SK-N-SH (cell line): ENCODE data around the gene ARHGEF40. TPM values are rescaled to one million over a fixed set of nuclear protein-coding genes. Genes with fewer than 3 reads are reported as not detected.
A peak's percentile ranks its signal among the peaks of the same experiment; 100 is the strongest.

ENCODE experiments used
- CTCF ChIA-PET: fragments of 300-600, 350-600 bp; formaldehyde crosslinking; extraction: SDS; loops from one replicate; lab custom pipeline; 2021; lab: Yijun Ruan, JAX
- POLR2A ChIA-PET: fragments of 350-600 bp; sonication (Branson Sonifier 250); formaldehyde crosslinking; extraction: SDS; loops from one replicate; lab custom pipeline; 2020; ENCODE audit warnings: antibody characterized with exemption, inconsistent platforms; lab: Yijun Ruan, JAX
- DNase-seq: peaks from one replicate; pipeline ENCODE4 v3.0.0; 2012
- H2AFZ ChIP-seq: fragments of 200-600 bp; sonication (generic); 2 replicates; pipeline ENCODE4 v1.8.1; 2016; ENCODE audit warnings: antibody characterized with exemption, mild to moderate bottlenecking, low read depth
- H3F3A ChIP-seq: fragments of 200-600 bp; sonication (generic); replicated peaks from 2 replicates; pipeline ENCODE3; 2016; ENCODE audit warnings: antibody characterized with exemption, mild to moderate bottlenecking; ENCODE audit not compliant: insufficient read depth
- H3K27ac ChIP-seq, 2 experiments: fragments of 200-500 bp in 1 of 2; fragments of 200-600 bp in 1 of 2; sonication (Bioruptor generic) in 1 of 2; sonication (generic), shearing (Covaris generic) in 1 of 2; 2 replicates each; pipeline versions ENCODE4 v1.5.1 to v1.6.1; 2014 to 2016; ENCODE audit warnings: low read depth in 2 of 2, inconsistent platforms in 1 of 2, low read length in 1 of 2, mild to moderate bottlenecking in 1 of 2, mixed read lengths in 1 of 2
- H3K27me3 ChIP-seq: fragments of 200-600 bp; sonication (generic), shearing (Covaris generic); 2 replicates; pipeline ENCODE4 v1.6.1; 2016; ENCODE audit warnings: mixed run types; ENCODE audit not compliant: insufficient read depth
- H3K36me3 ChIP-seq, 2 experiments: fragments of 200-500 bp in 1 of 2; fragments of 200-600 bp in 1 of 2; sonication (Bioruptor generic) in 1 of 2; sonication (generic) in 1 of 2; replicated peaks in 1 of 2; 2 replicates each; pipeline versions ENCODE3 to v1.5.1; 2014 to 2016; ENCODE audit warnings: low read length in 1 of 2, mild to moderate bottlenecking in 1 of 2; ENCODE audit not compliant: insufficient read depth in 2 of 2, control insufficient read depth in 1 of 2
- H3K4me1 ChIP-seq, 2 experiments: fragments of 200-500 bp in 1 of 2; fragments of 200-600 bp in 1 of 2; sonication (Bioruptor generic) in 1 of 2; sonication (generic), shearing (Covaris generic) in 1 of 2; 2 replicates each; pipeline versions ENCODE4 v1.5.1 to v1.6.1; 2014 to 2016; ENCODE audit warnings: low read depth in 1 of 2, low read length in 1 of 2, mixed run types in 1 of 2; ENCODE audit not compliant: insufficient read depth in 2 of 2, control insufficient read depth in 1 of 2
- H3K4me2 ChIP-seq: fragments of 200-600 bp; sonication (generic), shearing (Covaris generic); 2 replicates; pipeline ENCODE4 v1.6.1; 2017; ENCODE audit warnings: mixed run types
- H3K4me3 ChIP-seq, 2 experiments: fragments of 200-500 bp in 1 of 2; fragments of 200-600 bp in 1 of 2; sonication (Bioruptor generic) in 1 of 2; sonication (generic), shearing (Covaris generic) in 1 of 2; 2 replicates each; pipeline versions ENCODE4 v1.5.1 to v1.8.1; 2014 to 2016; ENCODE audit warnings: low read depth in 2 of 2, inconsistent platforms in 1 of 2, low read length in 1 of 2, mild to moderate bottlenecking in 1 of 2, mixed read lengths in 1 of 2, moderate library complexity in 1 of 2
- H3K79me2 ChIP-seq: fragments of 200-600 bp; sonication (generic); 2 replicates; pipeline ENCODE4 v1.8.1; 2017; ENCODE audit warnings: mild to moderate bottlenecking; ENCODE audit not compliant: insufficient read depth
- H3K9ac ChIP-seq: fragments of 200-600 bp; sonication (generic); 2 replicates; pipeline ENCODE4 v1.6.1; 2017; ENCODE audit warnings: mixed run types
- H3K9me2 ChIP-seq: fragments of 200-600 bp; sonication (generic); 2 replicates; pipeline ENCODE4 v1.6.1; 2017; ENCODE audit warnings: mixed run types
- H3K9me3 ChIP-seq: fragments of 200-600 bp; sonication (generic); 2 replicates; pipeline ENCODE4 v1.6.1; 2017; ENCODE audit warnings: mixed run types, mild to moderate bottlenecking, moderate library complexity
- H4K20me1 ChIP-seq: fragments of 200-600 bp; sonication (generic); 2 replicates; pipeline ENCODE4 v1.6.1; 2017; ENCODE audit warnings: mild to moderate bottlenecking, mixed run types; ENCODE audit not compliant: insufficient read depth
- EP300 ChIP-seq, 2 experiments: IDR thresholded peaks; 2 replicates each; pipeline versions ENCODE4 v1.4.0 to v1.6.1; 2012; ENCODE audit warnings: borderline replicate concordance in 1 of 2, low read depth in 1 of 2, low read length in 1 of 2
- EZH2phosphoT487 ChIP-seq: fragments of 200-600 bp; sonication (generic); IDR thresholded peaks from 2 replicates; pipeline ENCODE4 v1.6.1; 2017; ENCODE audit warnings: low read depth, mixed run types, mild to moderate bottlenecking, antibody characterized with exemption, moderate library complexity, borderline replicate concordance
- FOSL2 ChIP-seq: IDR thresholded peaks from 2 replicates; pipeline ENCODE4 v1.4.0; 2012; ENCODE audit warnings: low read depth, mild to moderate bottlenecking, moderate library complexity, borderline replicate concordance
- FOXJ3 ChIP-seq: sonication (generic); formaldehyde crosslinking; IDR thresholded peaks from 2 replicates; pipeline ENCODE4 v1.5.1; 2020; ENCODE audit warnings: mild to moderate bottlenecking, missing genetic modification reagents
- FOXM1 ChIP-seq: IDR thresholded peaks from 2 replicates; pipeline ENCODE4 v1.4.0; 2012; ENCODE audit warnings: low read depth, mild to moderate bottlenecking
- MEF2A ChIP-seq: IDR thresholded peaks from 2 replicates; pipeline ENCODE4 v1.4.0; 2012; ENCODE audit warnings: low read depth, borderline replicate concordance
- MXI1 ChIP-seq: IDR thresholded peaks from 2 replicates; pipeline ENCODE4 v1.6.1; 2012; ENCODE audit warnings: mild to moderate bottlenecking, low read depth, low read length, improper control_type of control experiment
- POLR2AphosphoS5 ChIP-seq: IDR thresholded peaks from 2 replicates; pipeline ENCODE4 v1.6.1; 2012; ENCODE audit warnings: low read depth, low read length
- RAD21 ChIP-seq: IDR thresholded peaks from 2 replicates; pipeline ENCODE4 v1.6.1; 2012; ENCODE audit warnings: mild to moderate bottlenecking, low read length
- SIN3A ChIP-seq: IDR thresholded peaks from 2 replicates; pipeline ENCODE4 v1.6.1; 2012; ENCODE audit warnings: low read depth, mild to moderate bottlenecking, low read length, moderate library complexity, borderline replicate concordance
- SMC3 ChIP-seq: IDR thresholded peaks from 2 replicates; pipeline ENCODE4 v1.6.1; 2012; ENCODE audit warnings: low read depth, low read length, improper control_type of control experiment
- TEAD4 ChIP-seq: IDR thresholded peaks from 2 replicates; pipeline ENCODE4 v1.4.0; 2012; ENCODE audit warnings: mild to moderate bottlenecking, borderline replicate concordance; ENCODE audit not compliant: insufficient read depth
- WGBS: methylation state at CpG from one replicate; pipeline ENCODE4 v1.1.6; 2017; ENCODE audit warnings: low lambda C conversion rate; 5-methylcytosine and 5-hydroxymethylcytosine counted together
- polyA plus RNA-seq, 3 experiments: library from polyadenylated mRNA; depleted of rRNA; stranded (reverse); fragments of >200 nt; gene quantifications; 2 replicates each; pipeline ENCODE4 v1.2.3, GENCODE V29; 2012
- TF ChIP-seq, protein P1 (sequence below): IDR thresholded peaks from 2 replicates; pipeline ENCODE4 v1.6.1; 2012; ENCODE audit warnings: mild to moderate bottlenecking, low read depth, low read length, moderate library complexity
- TF ChIP-seq, protein P2 (sequence below): IDR thresholded peaks from 2 replicates; pipeline ENCODE4 v1.4.0; 2012; ENCODE audit warnings: low read depth
- TF ChIP-seq, protein P3 (sequence below): IDR thresholded peaks from 2 replicates; pipeline ENCODE4 v1.4.0; 2012; ENCODE audit warnings: low read depth, borderline replicate concordance

Gene ARHGEF40
- polyA plus RNA-seq, 1 of the 3 experiments (the other 2 are of a cell fraction): 58.8 TPM

DNA sequence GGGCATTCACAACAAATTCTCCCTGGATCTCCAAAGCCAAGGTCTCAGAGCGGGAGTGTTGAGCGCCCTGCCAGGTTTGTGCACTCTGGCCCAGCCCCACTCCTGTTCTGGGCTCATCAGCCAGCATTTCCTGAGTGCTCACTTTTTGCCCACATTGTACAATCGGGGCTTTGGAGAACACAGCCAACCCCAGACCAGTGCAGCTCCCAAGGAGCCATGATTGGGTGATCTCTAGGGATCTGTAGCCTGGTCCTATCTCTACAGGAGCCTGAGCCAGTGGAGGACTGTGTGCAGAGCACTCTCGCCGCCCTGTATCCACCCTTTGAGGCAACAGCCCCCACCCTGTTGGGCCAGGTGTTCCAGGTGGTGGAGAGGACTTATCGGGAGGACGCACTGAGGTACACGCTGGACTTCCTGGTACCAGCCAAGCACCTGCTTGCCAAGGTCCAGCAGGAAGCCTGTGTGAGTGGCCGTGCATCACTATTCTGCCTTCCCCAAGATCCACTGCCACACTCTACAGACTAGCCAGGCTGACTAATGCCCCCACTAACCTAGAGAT is 2.8 kb downstream of the ARHGEF40 start:
- Histone ChIP-seq H3K4me1 (peaks cover 22 to 37% of the 10 kb centered on the region in 2 experiments), H3K79me2 (peaks cover 57% of the 10 kb centered on the region), H3K27ac (peak overlapping the region in 1 of 2 experiments; percentile 98; a peak in 3 of 4 replicates), H3K9me2 (no peaks in the 10 kb centered on the region), H3F3A (peaks cover 20% of the 10 kb centered on the region), H3K36me3 (peaks cover 43 to 52% of the 10 kb centered on the region in 2 experiments), H3K9me3 (no peaks in the 10 kb centered on the region), H3K4me3 (no peak overlapping the region), H3K4me2 (peak overlapping the region; percentile 95; the same call in 1 of the 2 replicates), H4K20me1 (0 out of 2 replicates have a peak, but pooled peaks cover 8% of the 10 kb centered on the region), H3K27me3 (no peaks in the 10 kb centered on the region), H3K9ac (peak overlapping the region; percentile 93; the same call in 1 of the 2 replicates), H2AFZ (no peak overlapping the region)
- POLR2A ChIA-PET: interaction anchor here (2.7 kb wide), 1 partner anchor 24 kb away, joined by 19 read pairs; the partner anchor contains the start of gene ZNF219
- no peak for TF ChIP-seq EP300 (IDR thresholded peaks at IDR 0.05; ENCODE audit: borderline replicate concordance in 1 of 2, low read depth in 1 of 2, low read length in 1 of 2)
- TF ChIP-seq, protein P1, sequence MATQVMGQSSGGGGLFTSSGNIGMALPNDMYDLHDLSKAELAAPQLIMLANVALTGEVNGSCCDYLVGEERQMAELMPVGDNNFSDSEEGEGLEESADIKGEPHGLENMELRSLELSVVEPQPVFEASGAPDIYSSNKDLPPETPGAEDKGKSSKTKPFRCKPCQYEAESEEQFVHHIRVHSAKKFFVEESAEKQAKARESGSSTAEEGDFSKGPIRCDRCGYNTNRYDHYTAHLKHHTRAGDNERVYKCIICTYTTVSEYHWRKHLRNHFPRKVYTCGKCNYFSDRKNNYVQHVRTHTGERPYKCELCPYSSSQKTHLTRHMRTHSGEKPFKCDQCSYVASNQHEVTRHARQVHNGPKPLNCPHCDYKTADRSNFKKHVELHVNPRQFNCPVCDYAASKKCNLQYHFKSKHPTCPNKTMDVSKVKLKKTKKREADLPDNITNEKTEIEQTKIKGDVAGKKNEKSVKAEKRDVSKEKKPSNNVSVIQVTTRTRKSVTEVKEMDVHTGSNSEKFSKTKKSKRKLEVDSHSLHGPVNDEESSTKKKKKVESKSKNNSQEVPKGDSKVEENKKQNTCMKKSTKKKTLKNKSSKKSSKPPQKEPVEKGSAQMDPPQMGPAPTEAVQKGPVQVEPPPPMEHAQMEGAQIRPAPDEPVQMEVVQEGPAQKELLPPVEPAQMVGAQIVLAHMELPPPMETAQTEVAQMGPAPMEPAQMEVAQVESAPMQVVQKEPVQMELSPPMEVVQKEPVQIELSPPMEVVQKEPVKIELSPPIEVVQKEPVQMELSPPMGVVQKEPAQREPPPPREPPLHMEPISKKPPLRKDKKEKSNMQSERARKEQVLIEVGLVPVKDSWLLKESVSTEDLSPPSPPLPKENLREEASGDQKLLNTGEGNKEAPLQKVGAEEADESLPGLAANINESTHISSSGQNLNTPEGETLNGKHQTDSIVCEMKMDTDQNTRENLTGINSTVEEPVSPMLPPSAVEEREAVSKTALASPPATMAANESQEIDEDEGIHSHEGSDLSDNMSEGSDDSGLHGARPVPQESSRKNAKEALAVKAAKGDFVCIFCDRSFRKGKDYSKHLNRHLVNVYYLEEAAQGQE: no peak
- TF ChIP-seq MEF2A: no peak
- TF ChIP-seq SIN3A: no peak
- no peak for TF ChIP-seq FOXJ3 (CRISPR knock-in tag)
- TF ChIP-seq RAD21: no peak
- TF ChIP-seq SMC3: no peak
- no peak for TF ChIP-seq POLR2AphosphoS5
- no peak for TF ChIP-seq FOSL2
- no peak for TF ChIP-seq FOXM1
- TF ChIP-seq, protein P2, sequence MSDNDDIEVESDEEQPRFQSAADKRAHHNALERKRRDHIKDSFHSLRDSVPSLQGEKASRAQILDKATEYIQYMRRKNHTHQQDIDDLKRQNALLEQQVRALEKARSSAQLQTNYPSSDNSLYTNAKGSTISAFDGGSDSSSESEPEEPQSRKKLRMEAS: no peak
- TF ChIP-seq, protein P3, sequence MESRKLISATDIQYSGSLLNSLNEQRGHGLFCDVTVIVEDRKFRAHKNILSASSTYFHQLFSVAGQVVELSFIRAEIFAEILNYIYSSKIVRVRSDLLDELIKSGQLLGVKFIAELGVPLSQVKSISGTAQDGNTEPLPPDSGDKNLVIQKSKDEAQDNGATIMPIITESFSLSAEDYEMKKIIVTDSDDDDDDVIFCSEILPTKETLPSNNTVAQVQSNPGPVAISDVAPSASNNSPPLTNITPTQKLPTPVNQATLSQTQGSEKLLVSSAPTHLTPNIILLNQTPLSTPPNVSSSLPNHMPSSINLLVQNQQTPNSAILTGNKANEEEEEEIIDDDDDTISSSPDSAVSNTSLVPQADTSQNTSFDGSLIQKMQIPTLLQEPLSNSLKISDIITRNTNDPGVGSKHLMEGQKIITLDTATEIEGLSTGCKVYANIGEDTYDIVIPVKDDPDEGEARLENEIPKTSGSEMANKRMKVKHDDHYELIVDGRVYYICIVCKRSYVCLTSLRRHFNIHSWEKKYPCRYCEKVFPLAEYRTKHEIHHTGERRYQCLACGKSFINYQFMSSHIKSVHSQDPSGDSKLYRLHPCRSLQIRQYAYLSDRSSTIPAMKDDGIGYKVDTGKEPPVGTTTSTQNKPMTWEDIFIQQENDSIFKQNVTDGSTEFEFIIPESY: no peak
- no peak for TF ChIP-seq EZH2phosphoT487
- no peak for TF ChIP-seq MXI1
- no peak for TF ChIP-seq TEAD4
- CTCF ChIA-PET: interaction anchor here (0.6 to 13.2 kb wide), 6 partner anchors 10 to 57 kb away, joined by 3 to 296 read pairs (median 57); partner anchors contain the start of gene ZNF219
- 98% methylated on average over 7 of the region's 9 CpGs for WGBS
- no peak for DNase-seq
